ENCODE results near the gene CENPX.

Gene CENPX

GRCh38 chr17:81996757-81997441 lies 25.8 kb downstream of the CENPX start:
- Mint-ChIP-seq H3K4me3 (no peak overlapping the region), H3K27me3 (no peaks in the 10 kb centered on the region), H3K36me3 (peaks cover 13% of the 10 kb centered on the region), H3K27ac (no peak overlapping the region), H3K9me3 (no peaks in the 10 kb centered on the region), H3K4me1 (no peaks in the 10 kb centered on the region)
- no peak for ATAC-seq

DNA sequence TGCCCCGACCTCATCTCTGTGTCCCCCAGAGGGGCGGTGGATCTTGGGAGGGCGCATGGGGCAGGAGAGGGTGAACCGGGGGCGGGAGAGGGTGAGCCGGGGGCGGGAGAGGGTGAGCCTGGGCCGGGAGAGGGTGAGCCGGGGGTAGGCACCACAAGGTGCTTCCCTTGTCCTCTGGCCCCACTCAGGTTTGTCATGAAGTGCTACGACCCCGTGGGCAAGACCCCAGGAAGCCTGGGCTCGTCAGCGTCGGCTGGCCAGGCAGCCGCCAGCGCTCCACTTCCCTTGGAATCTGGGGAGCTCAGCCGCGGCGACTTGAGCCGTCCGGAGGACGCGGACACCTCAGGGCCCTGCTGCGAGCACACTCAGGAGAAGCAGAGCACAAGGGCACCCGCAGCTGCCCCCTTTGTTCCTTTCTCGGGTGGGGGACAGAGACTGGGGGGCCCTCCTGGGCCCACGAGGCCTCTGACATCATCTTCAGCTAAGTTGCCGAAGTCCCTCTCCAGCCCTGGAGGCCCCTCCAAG lies 26.4 kb downstream of the CENPX start:
- ATAC-seq: no peak
- Mint-ChIP-seq H3K4me3 (no peak overlapping the region), H3K4me1 (no peaks in the 10 kb centered on the region), H3K36me3 (peaks cover 13% of the 10 kb centered on the region), H3K9me3 (no peaks in the 10 kb centered on the region), H3K27ac (no peak overlapping the region), H3K27me3 (no peaks in the 10 kb centered on the region)

GRCh38 chr17:81995463-81996231 lies 27.0 kb downstream of the CENPX start:
- no peak overlapping the region for H3K4me3 Mint-ChIP-seq
- no peak overlapping the region for H3K27ac Mint-ChIP-seq
- H3K9me3 Mint-ChIP-seq: no peaks in the 10 kb centered on the region
- H3K36me3 Mint-ChIP-seq: peaks cover 15% of the 10 kb centered on the region
- H3K4me1 Mint-ChIP-seq: peaks cover 2% of the 10 kb centered on the region
- no peak for ATAC-seq
- H3K27me3 Mint-ChIP-seq: no peaks in the 10 kb centered on the region

- ATAC-seq: peak; percentile 42
- Mint-ChIP-seq H3K4me3 (no peak overlapping the region), H3K4me1 (peaks cover 6% of the 10 kb centered on the region), H3K36me3 (peaks cover 18% of the 10 kb centered on the region), H3K27ac (no peak overlapping the region), H3K9me3 (no peaks in the 10 kb centered on the region), H3K27me3 (no peaks in the 10 kb centered on the region)
Measured at GRCh38 chr17:81994593-81995462, 27.9 kb downstream of the CENPX start.

DNA sequence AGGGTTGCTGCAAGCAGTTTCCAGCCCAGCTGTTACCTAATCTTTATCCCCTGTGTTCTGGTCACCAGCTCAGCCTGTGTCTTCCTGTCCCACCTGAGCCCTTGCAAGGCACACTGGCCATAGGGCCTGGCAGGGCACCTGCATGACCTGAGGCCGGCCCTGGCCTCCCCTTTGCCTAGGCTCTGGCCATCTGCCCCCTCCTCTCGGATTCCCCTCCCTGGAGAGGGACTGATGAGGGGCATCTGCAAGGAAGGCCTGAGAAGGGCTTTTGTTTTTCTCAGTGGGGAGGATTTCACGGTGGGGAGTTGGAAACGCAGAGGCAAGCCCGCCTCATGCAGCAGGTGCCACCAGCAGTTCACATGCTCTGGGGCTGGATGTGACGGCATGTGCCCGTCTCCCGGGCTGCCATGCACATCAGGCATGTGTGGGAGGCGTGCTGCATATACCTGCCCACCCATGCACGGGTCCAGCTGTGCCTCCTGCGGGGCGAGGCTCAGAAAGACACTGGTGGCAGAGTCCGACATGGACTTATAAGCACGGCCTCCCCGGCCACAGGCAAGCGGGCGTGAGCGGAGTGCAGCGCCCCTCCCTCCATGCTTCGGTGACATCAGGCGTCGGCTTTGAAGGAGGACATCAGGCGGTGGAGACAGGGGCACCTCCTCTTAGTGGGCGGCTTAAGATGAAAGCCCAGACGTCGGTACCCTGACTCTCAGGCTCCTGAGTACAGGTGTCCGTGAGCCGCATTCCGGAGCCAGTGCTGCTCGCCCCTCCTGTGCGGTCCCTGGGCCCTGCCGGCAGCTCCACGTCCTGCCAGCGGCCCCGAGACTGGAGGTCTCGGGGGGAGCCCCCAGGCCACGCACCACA lies 28.7 kb downstream of the CENPX start:
- Mint-ChIP-seq H3K9me3 (no peaks in the 10 kb centered on the region), H3K4me1 (peaks cover 6% of the 10 kb centered on the region), H3K4me3 (no peak overlapping the region), H3K27ac (no peak overlapping the region), H3K36me3 (peaks cover 25% of the 10 kb centered on the region), H3K27me3 (no peaks in the 10 kb centered on the region)
- no peak for ATAC-seq

- Mint-ChIP-seq H3K9me3 (no peaks in the 10 kb centered on the region), H3K27me3 (no peaks in the 10 kb centered on the region), H3K4me3 (no peak overlapping the region), H3K4me1 (peaks cover 6% of the 10 kb centered on the region), H3K36me3 (peaks cover 31% of the 10 kb centered on the region), H3K27ac (no peak overlapping the region)
- no peak for ATAC-seq
Measured at GRCh38 chr17:81992306-81993102, 30.2 kb downstream of the CENPX start.

DNA sequence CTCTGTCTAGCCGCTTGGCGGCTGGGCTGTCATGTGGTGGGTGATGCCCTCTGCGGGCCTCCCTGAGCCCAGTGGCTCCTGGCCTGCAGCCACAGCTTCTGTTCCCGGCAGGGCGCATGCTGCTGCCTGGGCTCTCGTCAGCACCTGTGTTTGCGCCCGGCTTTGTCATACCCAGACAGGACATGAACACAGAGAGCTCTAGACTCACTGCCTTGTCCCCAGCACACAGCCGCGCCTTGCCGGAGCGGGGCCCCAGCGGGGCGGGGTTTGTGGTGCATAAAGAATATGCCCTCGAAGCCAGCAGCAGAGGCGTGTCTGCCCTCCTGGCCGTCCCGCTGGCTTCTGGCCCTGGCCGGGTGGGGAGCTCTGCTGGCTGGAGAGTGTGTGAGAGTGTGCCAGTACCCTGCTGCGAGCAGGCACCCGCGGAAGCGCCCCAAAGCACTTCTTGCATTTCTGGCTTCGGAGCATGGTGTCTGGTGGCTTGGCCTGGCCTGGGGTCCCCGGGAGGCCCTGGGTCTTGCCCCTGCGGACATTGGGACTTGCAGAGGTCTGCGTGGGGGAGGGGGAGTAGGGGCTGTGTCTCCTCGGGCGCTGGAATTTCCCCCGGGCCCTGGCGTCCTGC lies 30.9 kb downstream of the CENPX start:
- H3K9me3 Mint-ChIP-seq: no peaks in the 10 kb centered on the region
- peaks cover 7% of the 10 kb centered on the region for H3K4me1 Mint-ChIP-seq
- ATAC-seq: no peak
- H3K27me3 Mint-ChIP-seq: no peaks in the 10 kb centered on the region
- H3K36me3 Mint-ChIP-seq: peaks cover 36% of the 10 kb centered on the region
- H3K4me3 Mint-ChIP-seq: no peak overlapping the region
- no peak overlapping the region for H3K27ac Mint-ChIP-seq

DNA sequence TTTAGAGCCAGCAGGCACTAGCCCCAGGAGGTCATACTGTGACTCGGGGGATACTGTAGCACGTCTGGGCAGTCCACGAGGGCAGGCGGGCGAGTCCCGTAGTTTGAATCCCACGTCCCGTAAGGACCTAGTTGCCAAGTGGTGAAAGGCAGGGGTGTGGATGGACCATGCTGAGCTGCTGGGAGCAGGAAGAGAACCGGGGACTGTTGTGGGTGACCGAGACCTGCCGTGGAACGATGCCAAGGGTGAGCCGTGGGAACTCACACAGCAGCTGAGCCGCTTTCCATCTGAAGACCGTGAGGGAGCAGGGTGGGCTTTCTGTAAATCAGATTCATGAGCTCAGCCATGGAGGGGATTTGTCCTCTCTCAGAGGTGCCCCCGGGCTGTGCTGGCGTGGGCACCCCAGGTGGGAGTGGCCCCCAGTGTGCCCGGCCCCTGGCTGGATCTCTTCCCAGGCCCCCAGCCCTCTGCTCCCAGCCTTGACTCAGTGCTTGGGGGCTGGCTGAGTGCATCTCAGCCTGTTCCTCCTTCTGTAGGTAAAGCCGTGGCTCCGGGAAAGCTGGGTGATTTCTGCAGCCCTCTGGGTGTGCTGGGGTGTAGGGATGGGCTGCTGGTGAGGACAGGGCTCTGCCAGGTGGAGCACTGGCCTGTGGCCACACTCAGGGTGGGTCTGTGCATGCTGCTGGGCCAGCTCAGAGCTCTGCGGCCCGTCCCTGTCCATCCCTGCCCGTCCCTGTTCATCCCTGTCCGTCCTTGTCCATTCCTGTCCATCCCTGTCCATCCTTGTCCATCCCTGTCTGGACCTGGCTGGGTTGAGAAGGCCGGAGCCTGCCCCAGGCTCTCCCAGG lies 31.6 kb downstream of the CENPX start:
- Mint-ChIP-seq H3K36me3 (peaks cover 33% of the 10 kb centered on the region), H3K27me3 (no peaks in the 10 kb centered on the region), H3K27ac (no peak overlapping the region), H3K4me3 (no peak overlapping the region), H3K4me1 (peaks cover 12% of the 10 kb centered on the region), H3K9me3 (no peaks in the 10 kb centered on the region)
- ATAC-seq: no peak

GRCh38 chr17:81987161-81987770 lies 35.4 kb downstream of the CENPX start:
- peak overlapping the region; percentile 40 for H3K27ac Mint-ChIP-seq
- ATAC-seq: no peak
- peaks cover 19% of the 10 kb centered on the region for H3K4me1 Mint-ChIP-seq

DNA sequence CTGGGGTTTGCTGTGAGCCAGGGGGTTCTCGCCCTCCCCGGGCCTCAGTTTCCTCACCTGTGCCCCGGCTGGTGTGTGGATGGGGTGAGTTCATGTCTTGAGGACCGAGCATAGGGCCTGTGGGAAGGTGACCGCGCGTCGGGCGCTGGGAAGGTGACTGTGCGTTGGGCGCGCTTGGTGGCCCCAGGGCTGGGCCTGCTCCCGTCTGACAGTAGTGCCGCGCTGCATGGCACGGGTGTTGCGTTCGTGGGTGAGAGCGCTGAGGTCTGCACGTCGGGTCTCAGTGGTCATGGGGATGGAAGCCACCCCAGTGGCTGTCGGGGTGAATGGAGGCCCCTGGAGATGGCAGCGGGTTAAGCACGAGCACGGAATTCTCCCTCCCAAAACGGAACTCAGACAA lies 36.1 kb downstream of the CENPX start:
- H3K36me3 Mint-ChIP-seq: peaks cover 53% of the 10 kb centered on the region
- H3K9me3 Mint-ChIP-seq: no peaks in the 10 kb centered on the region
- no peaks in the 10 kb centered on the region for H3K27me3 Mint-ChIP-seq
- no peak for ATAC-seq
- no peak overlapping the region for H3K4me3 Mint-ChIP-seq
- H3K27ac Mint-ChIP-seq: peak overlapping the region; percentile 40
- H3K4me1 Mint-ChIP-seq: peaks cover 20% of the 10 kb centered on the region

More at GRCh38 chr17:81987161-81987770, 35.4 kb downstream of the CENPX start:
- no peak overlapping the region for H3K4me3 Mint-ChIP-seq
- no peaks in the 10 kb centered on the region for H3K27me3 Mint-ChIP-seq
- H3K36me3 Mint-ChIP-seq: peaks cover 52% of the 10 kb centered on the region
- no peaks in the 10 kb centered on the region for H3K9me3 Mint-ChIP-seq

DNA sequence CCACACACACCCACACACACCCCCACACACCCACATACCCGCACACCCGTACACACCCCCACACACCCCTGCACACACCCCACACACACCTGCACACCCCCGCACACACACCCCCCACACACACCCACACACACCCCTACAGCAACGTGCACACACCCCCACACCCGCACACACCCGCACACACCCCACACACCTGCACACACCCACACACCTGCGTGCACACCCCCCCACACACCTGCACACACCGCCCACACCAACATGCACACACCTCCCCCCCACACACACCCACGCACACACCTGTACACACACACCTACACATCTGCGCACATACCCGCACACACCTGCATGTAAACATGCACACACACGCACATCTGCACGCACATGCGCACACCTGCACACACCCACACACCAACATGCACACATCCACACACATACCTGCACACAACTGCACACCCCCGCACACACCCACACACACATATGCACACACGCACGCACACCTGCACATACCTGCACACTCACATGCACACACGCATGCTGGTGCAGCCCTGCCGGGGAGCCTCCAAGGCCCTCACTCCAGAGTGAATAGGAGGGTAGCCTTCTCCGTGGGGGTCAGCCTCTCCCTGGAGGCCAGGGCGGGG lies 37.8 kb downstream of the CENPX start:
- Mint-ChIP-seq H3K36me3 (peaks cover 55% of the 10 kb centered on the region), H3K27ac (no peak overlapping the region), H3K4me1 (peaks cover 22% of the 10 kb centered on the region)

More for the DNA sequence above, 37.8 kb downstream of the CENPX start:
- Mint-ChIP-seq H3K9me3 (no peaks in the 10 kb centered on the region), H3K4me3 (no peak overlapping the region), H3K27me3 (no peaks in the 10 kb centered on the region)
- peak; percentile 75 for ATAC-seq
